NCI-H345 treated with DMSO at 0.1 percent for 48 hours (cell line): ENCODE data around the gene DENND1A.
"Not testable (repeated sequence)": the region's sequence is repeated elsewhere in the genome, so short reads cannot be mapped to it uniquely, and the experiment has no call there.

Experiments
- DNase-seq: peaks from one replicate; lab custom pipeline; 2025; ENCODE audit not compliant: unreplicated experiment; lab: John Stamatoyannopoulos, UW

Gene DENND1A

DNA sequence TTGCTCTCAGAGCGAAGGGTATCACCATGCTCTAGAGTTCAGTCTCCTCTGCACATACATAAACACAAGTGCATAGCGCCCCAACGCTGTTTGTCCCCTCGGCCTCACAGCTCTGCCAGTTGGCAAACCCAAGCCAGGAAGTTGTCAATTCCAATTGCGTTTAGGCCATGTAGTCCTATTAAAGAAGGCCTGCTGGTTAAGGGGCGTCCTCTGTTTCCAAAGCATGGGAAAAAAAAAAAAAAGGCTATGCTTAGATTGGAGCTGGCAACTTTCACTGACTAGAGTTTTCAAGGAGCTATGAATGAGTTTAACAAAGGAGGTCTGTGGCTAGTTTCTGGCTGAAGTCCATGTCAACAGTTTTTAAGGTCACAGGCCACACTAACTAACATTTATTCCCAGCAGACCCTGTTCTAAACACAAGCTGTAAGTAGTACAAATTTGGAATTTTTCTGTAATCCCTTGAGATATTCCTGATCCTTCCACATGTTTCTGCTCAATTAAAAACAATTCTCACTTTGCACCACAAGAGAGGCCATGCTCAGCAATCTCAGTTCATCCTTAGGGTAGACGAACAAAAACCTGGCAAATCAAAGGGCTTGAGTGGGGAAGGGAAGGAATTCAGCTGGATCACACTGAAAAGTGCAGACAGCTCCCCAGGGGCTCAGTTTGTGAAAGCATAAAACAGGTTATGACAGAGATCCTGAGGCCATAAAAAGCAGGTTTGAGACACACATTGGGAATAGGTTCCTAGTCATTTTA lies 187.7 kb downstream of the DENND1A start:
- DNase-seq, result no peak

DNA sequence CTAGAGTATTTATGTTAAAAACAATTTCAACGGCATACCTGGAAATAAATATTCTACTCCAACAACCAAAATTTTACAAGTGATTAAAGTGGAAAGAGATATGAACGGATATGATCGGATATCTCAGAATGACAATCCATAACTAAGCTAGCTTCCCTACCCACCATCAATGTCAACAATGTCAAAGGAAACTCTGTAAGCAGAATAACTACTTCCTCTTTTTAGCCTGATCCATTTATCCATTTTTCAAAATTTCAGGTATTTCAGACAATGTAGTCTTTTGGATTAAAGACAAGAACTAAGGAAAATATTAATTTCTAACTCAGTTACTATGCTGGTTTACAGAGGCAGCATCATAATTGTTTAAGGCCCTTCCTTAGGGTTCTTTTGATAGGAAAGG lies 188.7 kb downstream of the DENND1A start:
- DNase-seq, result no peak

DNA sequence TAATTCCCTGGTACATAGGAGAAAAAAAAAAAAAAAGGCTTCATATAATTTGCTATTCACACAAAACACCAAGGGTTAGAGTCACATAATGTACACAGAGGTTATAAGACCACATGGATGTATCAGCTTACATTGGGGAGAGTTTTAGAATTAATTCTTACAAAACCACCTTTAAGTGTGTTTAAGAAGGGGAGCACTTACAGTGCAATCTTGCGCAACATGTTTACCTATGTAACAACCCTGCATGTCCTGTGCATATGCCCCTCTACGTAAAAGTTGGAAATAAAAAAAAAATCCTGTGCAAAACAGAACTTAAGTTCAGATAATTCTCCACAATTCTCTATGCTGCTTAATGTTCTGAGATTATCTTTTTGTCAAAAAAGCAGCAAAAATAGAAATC lies 190.0 kb downstream of the DENND1A start:
- DNase-seq, result no peak

DNA sequence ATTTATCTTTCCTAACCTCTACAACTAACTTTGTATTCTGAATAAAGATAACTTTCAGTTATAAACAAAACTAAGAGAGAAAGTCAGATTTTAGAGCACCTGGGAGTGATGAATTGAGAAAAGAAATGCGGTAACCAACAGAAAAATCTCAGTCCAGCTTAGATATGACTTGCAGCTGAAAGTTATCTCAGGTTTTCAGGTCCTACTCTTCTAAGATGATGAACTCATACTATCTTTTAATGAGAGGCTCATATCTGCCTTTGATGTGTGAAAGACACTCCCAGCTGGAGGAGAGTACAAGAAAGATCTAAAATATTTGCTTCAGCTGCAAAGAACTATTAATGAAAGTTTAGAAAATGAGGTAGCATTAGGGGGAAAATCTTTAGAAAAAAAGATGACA lies 190.5 kb downstream of the DENND1A start:
- DNase-seq, result no peak

- no peak for DNase-seq
These were observed 191.3 kb downstream of the DENND1A start for GRCh38 chr9:123738648-123739047.

GRCh38 chr9:123735376-123735775 lies 194.6 kb downstream of the DENND1A start:
- no peak for DNase-seq

GRCh38 chr9:123728571-123728970 lies 201.4 kb downstream of the DENND1A start:
- DNase-seq, result not testable (repeated sequence)

DNA sequence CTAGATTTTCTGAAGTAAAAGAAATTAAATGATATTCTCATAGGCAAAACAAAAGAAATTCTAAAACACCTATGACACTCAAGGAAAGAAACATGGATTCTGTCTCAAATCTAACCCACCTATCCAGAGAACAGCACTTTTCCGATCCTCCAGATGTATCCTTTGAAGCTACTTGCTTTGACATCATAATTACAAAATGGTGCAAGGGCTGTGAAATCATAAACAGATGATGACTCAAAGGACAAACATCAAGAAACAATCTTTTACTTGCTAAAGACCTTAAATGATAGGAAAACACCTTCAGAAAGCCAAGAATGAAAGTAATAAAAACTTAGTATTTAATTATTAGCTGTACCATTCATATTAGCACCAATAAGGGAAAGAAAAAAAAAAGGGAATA lies 202.6 kb downstream of the DENND1A start:
- DNase-seq, result no peak

- no peak for DNase-seq
These were observed 204.5 kb downstream of the DENND1A start for GRCh38 chr9:123725389-123725788.

DNA sequence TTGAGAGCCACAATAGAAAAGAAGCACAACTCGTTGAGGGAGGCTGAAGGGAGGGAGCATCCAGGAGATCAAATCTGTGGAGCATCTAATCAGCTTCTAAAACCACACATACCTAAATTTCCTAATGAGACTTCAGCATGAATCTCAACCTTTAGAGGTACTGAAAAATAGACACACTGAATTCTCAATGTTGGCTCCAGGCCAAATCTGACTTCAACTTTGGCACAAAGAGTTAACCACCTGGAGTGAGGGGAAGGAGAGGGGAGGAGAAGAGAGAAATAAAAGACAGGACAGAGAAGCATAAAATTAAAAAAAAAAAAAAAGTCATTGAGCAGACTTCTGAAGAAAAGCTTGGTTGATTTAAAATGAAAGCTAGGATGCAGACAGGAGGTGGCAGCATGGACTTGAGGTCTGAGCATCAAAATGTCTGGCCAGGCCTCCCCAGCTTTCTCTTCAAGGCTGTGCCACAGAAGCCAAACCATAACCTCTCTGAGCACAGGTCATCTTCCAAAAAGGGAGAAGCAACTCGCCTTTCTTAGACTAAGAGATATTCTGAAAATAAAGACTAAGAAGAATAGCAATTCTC lies 205.6 kb downstream of the DENND1A start:
- DNase-seq, result no peak

- no peak for DNase-seq
These were observed 206.6 kb downstream of the DENND1A start for GRCh38 chr9:123723135-123723875.

GRCh38 chr9:123722378-123722777 lies 207.5 kb downstream of the DENND1A start:
- DNase-seq, result no peak

GRCh38 chr9:123718188-123718587 lies 211.7 kb downstream of the DENND1A start:
- no peak for DNase-seq

DNA sequence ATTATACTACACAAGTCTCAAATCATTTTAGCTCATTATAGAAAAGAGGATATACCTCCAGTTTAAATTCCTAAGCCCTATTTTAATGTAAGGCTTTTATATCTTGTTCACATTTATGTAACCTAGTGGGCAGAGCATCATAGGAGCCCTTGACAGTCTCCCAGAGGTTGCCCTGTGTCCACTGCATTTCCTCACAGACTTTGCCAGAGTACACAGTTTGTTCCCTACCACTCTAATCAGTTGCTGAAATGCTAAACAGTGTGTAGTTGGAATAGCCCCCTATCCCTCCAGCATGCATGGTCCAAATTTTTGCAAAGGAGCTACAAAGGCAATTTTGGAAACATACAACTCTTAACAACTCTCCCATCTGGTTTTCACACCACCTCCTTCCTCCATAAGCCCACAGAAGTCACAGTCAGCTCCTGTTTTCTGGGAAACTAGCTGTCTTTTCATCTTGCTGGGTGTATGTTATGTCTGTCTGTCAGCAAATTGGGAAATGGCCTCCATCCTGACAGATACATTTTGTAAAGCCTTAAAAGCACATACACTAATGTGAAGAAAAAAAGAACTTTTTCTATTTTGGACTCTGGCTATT lies 212.2 kb downstream of the DENND1A start:
- no peak for DNase-seq

GRCh38 chr9:123716339-123716945 lies 213.5 kb downstream of the DENND1A start:
- DNase-seq, result no peak

GRCh38 chr9:123715258-123715657 lies 214.7 kb downstream of the DENND1A start:
- DNase-seq, result no peak

- no peak for DNase-seq
These were observed 216.6 kb downstream of the DENND1A start for GRCh38 chr9:123713282-123713681.

DNA sequence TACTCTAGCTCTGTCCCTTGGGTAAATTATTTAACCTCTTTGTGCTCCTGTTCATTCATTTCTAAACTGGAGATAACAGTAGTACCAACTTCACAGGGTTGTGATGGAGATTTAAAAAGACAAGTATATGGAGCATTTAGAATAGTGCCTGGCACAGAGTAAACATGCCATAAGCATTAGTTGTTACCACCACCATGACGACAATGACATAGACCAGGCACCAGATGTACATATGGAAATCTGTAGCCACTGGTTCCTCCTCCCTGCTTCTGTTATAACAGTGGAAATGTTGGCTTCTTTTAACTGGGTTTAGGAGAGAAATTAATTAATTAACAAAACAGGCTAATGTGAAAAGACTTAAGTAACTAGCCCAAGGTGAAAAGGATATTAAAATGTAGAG lies 217.5 kb downstream of the DENND1A start:
- DNase-seq, result no peak

GRCh38 chr9:123710299-123710698 lies 219.6 kb downstream of the DENND1A start:
- no peak for DNase-seq

- DNase-seq, result no peak
These were observed 227.4 kb downstream of the DENND1A start for GRCh38 chr9:123702483-123702882.

GRCh38 chr9:123697686-123698085 lies 232.2 kb downstream of the DENND1A start:
- DNase-seq, result no peak
